ENCODE measurements around the gene ATE1. TPM values are rescaled to one million over a fixed set of nuclear protein-coding genes. Genes with fewer than 3 reads are reported as not detected.

Gene ATE1
- total and polyA plus RNA-seq, 5 donors: 15.1 to 55.8 (median 48.3) TPM

DNA sequence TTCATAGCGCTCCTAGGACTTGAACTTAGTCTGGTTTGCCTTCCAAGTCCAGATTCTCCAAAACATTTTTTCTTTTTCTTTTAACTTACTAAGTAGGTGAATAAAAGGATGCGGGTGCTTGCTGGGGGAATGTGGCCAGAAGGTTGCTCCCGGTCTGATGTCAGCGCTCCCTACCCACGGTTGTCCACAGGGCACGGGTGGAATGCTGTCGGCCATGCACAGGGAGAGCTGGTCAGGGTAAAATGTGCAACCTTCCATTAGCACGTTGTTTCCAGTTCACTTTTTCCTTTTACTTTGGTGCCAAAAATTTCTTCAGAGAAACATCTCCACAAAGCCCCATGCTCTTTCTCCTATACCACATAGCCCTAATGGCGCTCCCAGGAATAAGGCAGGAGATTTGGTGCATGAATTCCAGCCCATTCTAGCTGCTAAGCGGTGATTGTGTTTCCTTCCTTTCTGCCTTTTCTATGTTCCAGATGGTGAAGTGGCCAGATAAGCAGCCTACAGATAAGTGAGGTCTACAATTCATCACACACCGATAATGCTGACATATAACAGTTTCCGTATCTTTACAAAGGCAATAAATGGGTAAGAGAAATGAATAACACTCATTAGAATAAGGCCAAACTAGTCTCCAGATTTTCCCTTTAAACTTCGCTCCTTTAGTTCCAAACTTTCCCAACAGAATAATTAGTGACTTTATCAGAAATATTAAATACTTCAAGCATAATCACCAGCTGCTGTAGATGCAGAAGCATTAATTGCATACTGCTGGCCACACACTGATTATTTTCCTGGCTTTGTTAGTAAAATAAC, 191.3 kb downstream of the ATE1 start:
- H3K4me1 ChIP-seq (ENCODE audit: control insufficient read depth, insufficient read depth, low read length): no peaks in the 10 kb centered on the region
- H3K4me3 ChIP-seq (ENCODE audit: low read length): no peak overlapping the region
- H3K9me3 ChIP-seq (ENCODE audit: control insufficient read depth, low read length): no peaks in the 10 kb centered on the region
- no peaks in the 10 kb centered on the region for H3K27me3 ChIP-seq (ENCODE audit: control insufficient read depth, insufficient read depth)
- intact Hi-C loops (cut with DNase I): loop anchor here (5.0 to 10.0 kb wide), 4 partner anchors 122 to 794 kb away; no protein-coding TSS in a partner anchor
- no peak overlapping the region for H3K27ac ChIP-seq (ENCODE audit: low read length)
- DNase-seq (no peak), ATAC-seq (peak; percentile 62 to 74)
- 25% methylated on average over 13 of the region's 13 CpGs for WGBS

DNA sequence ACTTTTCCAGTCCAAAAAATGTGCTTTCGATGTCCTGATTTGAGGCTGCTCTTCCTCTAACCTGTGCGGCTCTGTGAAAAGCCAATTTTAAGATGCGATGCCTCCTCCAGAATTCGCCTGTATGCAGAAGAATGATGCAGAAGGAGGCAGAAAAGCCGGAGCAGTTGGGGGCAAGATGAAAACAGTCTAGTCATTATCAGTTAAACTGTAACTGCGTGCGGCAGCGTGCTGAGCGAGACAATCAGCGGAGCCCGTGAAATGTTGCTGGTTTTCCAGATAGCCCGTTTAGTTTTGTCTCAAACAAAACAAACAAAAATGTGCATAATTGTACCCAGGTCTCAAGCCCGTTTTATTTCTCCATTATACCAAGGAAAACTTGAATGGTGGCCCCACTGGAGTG, 192.6 kb downstream of the ATE1 start:
- no peak overlapping the region for H3K27ac ChIP-seq (ENCODE audit: low read length)
- intact Hi-C loops (cut with DNase I): loop anchor here (5.0 to 10.0 kb wide), 4 partner anchors 120 to 793 kb away; no protein-coding TSS in a partner anchor
- H3K4me3 ChIP-seq (ENCODE audit: low read length): no peak overlapping the region
- no peak for ATAC-seq
- H3K9me3 ChIP-seq (ENCODE audit: control insufficient read depth, low read length): no peaks in the 10 kb centered on the region
- DNase-seq: no peak
- H3K27me3 ChIP-seq (ENCODE audit: control insufficient read depth, insufficient read depth): no peaks in the 10 kb centered on the region
- no peaks in the 10 kb centered on the region for H3K4me1 ChIP-seq (ENCODE audit: control insufficient read depth, insufficient read depth, low read length)
- WGBS: 51% methylated on average over 13 of the region's 13 CpGs

DNA sequence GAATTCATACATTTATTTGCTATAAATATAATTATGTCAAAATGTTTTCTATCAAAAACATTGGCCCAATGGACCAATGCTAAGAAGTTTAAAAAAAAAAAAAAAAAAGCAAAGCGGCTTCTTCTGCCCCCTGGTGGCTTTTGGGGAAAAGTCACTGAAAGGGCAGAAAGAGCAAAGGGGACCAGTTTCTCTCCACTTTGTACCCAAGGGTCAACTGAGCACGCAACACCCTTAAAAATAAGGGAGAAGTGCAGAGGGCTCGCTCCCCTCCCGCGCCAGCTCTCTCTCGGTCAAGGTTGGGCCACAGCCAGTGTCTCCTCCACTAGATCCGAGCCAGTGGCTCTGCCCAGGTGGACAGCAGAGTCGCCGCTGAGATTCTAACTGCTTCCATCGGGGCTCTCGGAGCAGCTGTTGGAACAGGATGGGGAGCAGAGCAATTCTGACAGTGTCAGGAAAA, 193.2 kb downstream of the ATE1 start:
- intact Hi-C loops (cut with DNase I): loop anchor here (5.0 to 10.0 kb wide), 6 partner anchors 120 to 792 kb away; no protein-coding TSS in a partner anchor
- ATAC-seq: peak in 1 of 2 donors; percentile 56
- WGBS: 34% methylated on average over 11 of the region's 11 CpGs

DNA sequence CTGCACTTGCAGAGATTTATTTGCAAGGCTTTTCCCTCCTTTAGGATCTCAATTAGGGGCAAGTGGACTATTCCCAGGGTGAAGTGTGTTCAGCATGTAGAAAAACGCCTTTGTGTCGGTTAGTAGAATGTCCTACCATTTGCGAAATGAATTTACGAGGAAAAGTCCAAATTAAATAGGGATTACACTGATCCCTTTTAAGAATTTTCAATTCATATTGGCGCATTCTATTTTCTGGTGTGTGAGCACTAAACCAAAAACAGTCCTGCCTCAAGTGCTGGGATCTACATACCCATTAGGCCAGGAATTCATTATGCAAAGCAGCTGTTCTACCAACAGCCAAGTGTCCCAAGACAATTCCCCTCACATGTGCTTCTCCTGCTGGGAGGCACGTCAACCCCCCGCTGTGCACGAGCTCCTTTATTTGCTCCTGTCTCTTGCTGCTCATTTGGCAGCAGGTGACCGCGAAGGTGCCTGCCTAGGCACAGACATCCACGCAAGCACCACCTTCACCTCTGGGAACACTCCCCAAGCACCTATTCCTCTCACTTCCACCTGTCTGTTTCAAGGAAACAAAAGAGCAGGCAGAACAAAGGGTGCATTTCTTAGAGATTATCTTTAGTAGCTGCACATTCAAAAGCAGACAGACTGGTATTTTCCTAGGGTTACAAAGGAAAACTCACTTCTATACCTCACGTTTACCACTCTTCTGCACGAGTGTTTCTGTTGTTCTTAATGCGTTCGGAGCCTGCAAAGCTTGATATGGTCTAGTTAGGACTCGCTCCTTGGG, 195.0 kb downstream of the ATE1 start:
- no peaks in the 10 kb centered on the region for H3K4me1 ChIP-seq (ENCODE audit: control insufficient read depth, insufficient read depth, low read length)
- no peak for ATAC-seq
- WGBS: 86% methylated on average over 16 of the region's 16 CpGs
- no peak overlapping the region for H3K27ac ChIP-seq (ENCODE audit: low read length)
- no peak overlapping the region for H3K4me3 ChIP-seq (ENCODE audit: low read length)
- intact Hi-C loops (cut with DNase I): loop anchor here (5.0 to 10.0 kb wide), 5 partner anchors 118 to 788 kb away; no protein-coding TSS in a partner anchor
- no peaks in the 10 kb centered on the region for H3K27me3 ChIP-seq (ENCODE audit: control insufficient read depth, insufficient read depth)
- H3K9me3 ChIP-seq (ENCODE audit: control insufficient read depth, low read length): no peaks in the 10 kb centered on the region
- DNase-seq: no peak

More for the DNA sequence above, 193.2 kb downstream of the ATE1 start:
- DNase-seq: peak in 2 of 3 donors; percentile 16 to 52
- no peaks in the 10 kb centered on the region for H3K27me3 ChIP-seq (ENCODE audit: control insufficient read depth, insufficient read depth)
- H3K4me1 ChIP-seq (ENCODE audit: control insufficient read depth, insufficient read depth, low read length): no peaks in the 10 kb centered on the region
- no peak overlapping the region for H3K4me3 ChIP-seq (ENCODE audit: low read length)
- no peak overlapping the region for H3K27ac ChIP-seq (ENCODE audit: low read length)
- H3K9me3 ChIP-seq (ENCODE audit: control insufficient read depth, low read length): no peaks in the 10 kb centered on the region

DNA sequence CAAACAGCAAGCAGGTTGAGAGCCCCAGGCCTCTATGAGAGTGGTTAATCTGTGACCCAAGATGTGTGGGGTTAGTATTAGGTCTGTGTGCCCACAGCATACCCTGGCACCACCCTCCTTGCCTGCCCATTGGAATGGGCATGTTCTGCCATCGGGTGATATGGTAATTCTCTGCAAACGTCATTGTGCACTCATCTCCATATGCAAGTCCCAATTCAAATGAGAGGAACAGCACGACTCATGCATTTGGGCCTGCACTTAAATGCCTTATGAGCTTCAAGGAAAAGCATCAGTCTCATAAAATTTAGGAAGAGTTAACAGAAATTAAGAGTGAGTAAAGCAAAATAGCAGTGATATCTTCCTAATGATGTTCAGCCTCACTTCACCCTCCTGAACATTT, 195.7 kb downstream of the ATE1 start:
- Histone ChIP-seq H3K27ac (ENCODE audit: low read length) (no peak overlapping the region), H3K27me3 (ENCODE audit: control insufficient read depth, insufficient read depth) (no peaks in the 10 kb centered on the region), H3K4me1 (ENCODE audit: control insufficient read depth, insufficient read depth, low read length) (no peaks in the 10 kb centered on the region), H3K9me3 (ENCODE audit: control insufficient read depth, low read length) (no peaks in the 10 kb centered on the region), H3K4me3 (ENCODE audit: low read length) (no peak overlapping the region)
- 85% methylated on average over 3 of the region's 3 CpGs for WGBS
- intact Hi-C loops (cut with DNase I): loop anchor here (5.0 to 10.0 kb wide), 5 partner anchors 117 to 787 kb away; no protein-coding TSS in a partner anchor
- DNase-seq (no peak), ATAC-seq (no peak)

DNA sequence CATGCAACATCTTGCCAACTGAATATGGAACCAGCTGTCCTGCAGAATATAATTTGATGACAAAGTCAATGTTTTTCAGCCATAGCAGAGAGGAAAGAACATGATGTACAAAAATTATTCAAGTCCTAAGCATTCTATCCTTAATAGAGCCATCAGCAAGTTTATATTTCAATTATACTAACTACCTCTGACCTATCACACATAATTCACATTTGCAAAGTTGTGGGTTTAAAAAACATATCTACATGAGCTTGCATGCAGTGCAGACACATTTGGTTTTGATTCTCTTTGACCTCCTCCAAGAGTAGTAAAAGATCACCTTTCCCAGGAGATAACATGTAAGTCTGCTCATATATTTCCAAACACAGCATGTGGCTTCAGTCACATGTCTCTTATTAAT, 203.5 kb downstream of the ATE1 start:
- Histone ChIP-seq H3K4me1 (ENCODE audit: control insufficient read depth, insufficient read depth, low read length) (peaks cover 2% of the 10 kb centered on the region), H3K27me3 (ENCODE audit: control insufficient read depth, insufficient read depth) (no peaks in the 10 kb centered on the region), H3K27ac (ENCODE audit: low read length) (no peak overlapping the region), H3K9me3 (ENCODE audit: control insufficient read depth, low read length) (no peaks in the 10 kb centered on the region), H3K4me3 (ENCODE audit: low read length) (no peak overlapping the region)
- ATAC-seq: no peak
- DNase-seq: no peak
- intact Hi-C loops (cut with DNase I): no loop called here

DNA sequence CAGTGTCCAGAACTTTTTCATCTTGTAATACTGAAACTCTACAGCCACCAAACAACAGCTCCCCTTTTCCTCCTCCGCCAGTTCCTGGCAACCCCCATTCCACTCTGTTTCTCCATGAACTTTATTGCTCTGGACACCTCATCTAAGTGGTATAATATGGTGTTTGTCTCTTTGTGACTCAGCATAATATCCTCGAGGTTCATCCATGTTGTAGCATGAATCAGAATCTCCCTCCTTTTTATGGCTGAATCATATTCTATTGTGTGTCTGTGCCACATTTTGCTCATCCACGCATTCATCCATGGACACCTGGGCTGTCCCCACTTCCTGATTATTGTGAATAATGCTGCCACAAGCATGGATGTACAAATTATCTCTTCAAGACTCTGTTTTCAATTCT, 205.2 kb downstream of the ATE1 start:
- no peak for DNase-seq
- Histone ChIP-seq H3K27me3 (ENCODE audit: control insufficient read depth, insufficient read depth) (no peaks in the 10 kb centered on the region), H3K4me3 (ENCODE audit: low read length) (no peak overlapping the region), H3K9me3 (ENCODE audit: control insufficient read depth, low read length) (no peaks in the 10 kb centered on the region), H3K27ac (ENCODE audit: low read length) (no peak overlapping the region), H3K4me1 (ENCODE audit: control insufficient read depth, insufficient read depth, low read length) (peaks cover 2% of the 10 kb centered on the region)
- no peak for ATAC-seq
- 88% methylated on average over 3 of the region's 3 CpGs for WGBS
- intact Hi-C loops (cut with DNase I): no loop called here

DNA sequence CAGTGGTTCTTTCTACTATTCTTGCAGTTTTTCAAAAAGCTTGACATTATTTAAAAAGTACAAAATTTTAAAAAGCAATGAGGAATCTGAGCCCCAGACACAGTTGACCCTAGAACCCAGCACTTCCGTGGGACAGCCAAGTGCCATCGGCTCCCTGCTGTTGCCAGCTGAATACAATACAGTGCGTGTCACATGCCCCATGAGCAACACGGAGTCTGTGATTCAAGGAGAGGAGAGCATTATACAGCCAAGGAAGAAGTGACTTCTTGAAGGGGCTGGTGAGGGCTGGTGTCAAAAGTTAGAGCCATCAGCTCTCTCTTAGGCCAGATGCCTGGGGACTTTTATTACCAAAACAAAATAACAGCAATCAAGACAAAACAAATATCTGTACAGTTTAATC, 206.6 kb downstream of the ATE1 start:
- 61% methylated on average over 4 of the region's 4 CpGs for WGBS
- Histone ChIP-seq H3K9me3 (ENCODE audit: control insufficient read depth, low read length) (no peaks in the 10 kb centered on the region), H3K27me3 (ENCODE audit: control insufficient read depth, insufficient read depth) (no peaks in the 10 kb centered on the region), H3K4me3 (ENCODE audit: low read length) (no peak overlapping the region), H3K4me1 (ENCODE audit: control insufficient read depth, insufficient read depth, low read length) (peaks cover 2% of the 10 kb centered on the region), H3K27ac (ENCODE audit: low read length) (no peak overlapping the region)
- intact Hi-C loops (cut with DNase I): no loop called here
- ATAC-seq: peak; percentile 63 to 72
- peak in 1 of 3 donors; percentile 63 for DNase-seq

DNA sequence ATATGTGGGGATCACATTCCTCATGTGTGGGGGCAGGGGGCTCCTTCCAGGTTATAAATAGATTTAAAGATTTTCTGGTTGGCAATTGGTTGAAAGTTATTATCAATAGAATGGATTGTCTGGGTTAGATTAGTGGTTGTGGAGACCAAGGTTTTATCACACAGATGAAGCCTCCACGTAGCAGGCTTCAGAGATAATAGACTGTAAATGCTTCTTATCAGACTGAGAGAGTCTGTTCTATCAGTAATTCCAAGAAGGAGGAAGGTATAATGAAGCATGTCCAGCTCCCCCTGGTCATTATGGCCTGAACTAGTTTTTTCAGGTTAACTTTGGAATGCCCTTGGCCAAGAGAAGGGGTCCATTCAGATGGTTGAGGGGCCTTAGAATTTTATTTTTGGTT, 211.9 kb downstream of the ATE1 start:
- ATAC-seq: no peak
- intact Hi-C loops (cut with DNase I): no loop called here
- Histone ChIP-seq H3K4me3 (ENCODE audit: low read length) (no peak overlapping the region), H3K27me3 (ENCODE audit: control insufficient read depth, insufficient read depth) (no peaks in the 10 kb centered on the region), H3K27ac (ENCODE audit: low read length) (no peak overlapping the region), H3K9me3 (ENCODE audit: control insufficient read depth, low read length) (peaks cover 3% of the 10 kb centered on the region), H3K4me1 (ENCODE audit: control insufficient read depth, insufficient read depth, low read length) (no peaks in the 10 kb centered on the region)
- DNase-seq: no peak
- WGBS: 50% methylated on average over 1 of the region's 1 CpG

DNA sequence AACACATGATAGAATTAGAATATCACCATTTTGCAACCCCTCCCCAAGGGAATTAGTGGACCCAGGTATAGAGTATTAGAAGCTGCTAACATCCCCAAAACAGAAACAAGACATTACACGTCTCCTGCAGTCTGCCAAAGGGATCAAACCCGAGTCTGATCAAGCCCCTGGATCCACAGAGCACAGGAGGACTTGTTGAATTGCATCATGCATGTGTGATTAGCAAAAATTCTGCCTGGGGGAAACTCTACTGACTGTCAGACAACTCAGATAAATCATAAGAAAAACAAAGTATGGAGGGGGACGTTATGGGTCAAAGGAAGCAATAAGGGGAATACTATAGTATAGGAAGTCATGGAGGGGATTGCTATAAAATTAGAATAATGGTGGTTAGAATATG, 212.8 kb downstream of the ATE1 start:
- WGBS: 68% methylated on average over 3 of the region's 3 CpGs
- ATAC-seq: no peak
- no peak overlapping the region for H3K27ac ChIP-seq (ENCODE audit: low read length)
- H3K4me3 ChIP-seq (ENCODE audit: low read length): no peak overlapping the region
- no peaks in the 10 kb centered on the region for H3K27me3 ChIP-seq (ENCODE audit: control insufficient read depth, insufficient read depth)
- intact Hi-C loops (cut with DNase I): no loop called here
- H3K4me1 ChIP-seq (ENCODE audit: control insufficient read depth, insufficient read depth, low read length): no peaks in the 10 kb centered on the region
- DNase-seq: no peak
- peaks cover 3% of the 10 kb centered on the region for H3K9me3 ChIP-seq (ENCODE audit: control insufficient read depth, low read length)

DNA sequence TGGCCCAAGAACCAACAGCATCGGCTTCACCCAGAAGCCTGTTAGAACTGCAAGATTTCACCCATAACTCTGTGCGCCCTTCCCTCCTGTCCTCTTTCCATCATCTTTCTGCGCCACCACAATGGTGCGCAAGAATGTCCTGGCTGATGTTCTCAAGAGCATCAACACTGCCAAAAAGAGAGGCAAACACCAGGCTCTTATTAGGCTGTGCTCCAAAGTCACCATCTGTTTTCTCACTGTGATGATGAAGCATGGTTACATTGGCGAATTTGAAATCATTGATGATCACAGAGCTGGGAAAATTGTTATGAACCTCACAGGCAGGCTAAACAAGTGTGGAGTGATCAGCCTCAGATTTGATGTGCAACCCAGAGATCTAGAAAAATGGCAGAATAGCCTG, 214.3 kb downstream of the ATE1 start:
- no peak for DNase-seq
- intact Hi-C loops (cut with DNase I): no loop called here
- WGBS: 95% methylated on average over 5 of the region's 5 CpGs
- peaks cover 3% of the 10 kb centered on the region for H3K9me3 ChIP-seq (ENCODE audit: control insufficient read depth, low read length)
- no peak overlapping the region for H3K27ac ChIP-seq (ENCODE audit: low read length)
- no peaks in the 10 kb centered on the region for H3K4me1 ChIP-seq (ENCODE audit: control insufficient read depth, insufficient read depth, low read length)
- no peak overlapping the region for H3K4me3 ChIP-seq (ENCODE audit: low read length)
- ATAC-seq: no peak
- no peaks in the 10 kb centered on the region for H3K27me3 ChIP-seq (ENCODE audit: control insufficient read depth, insufficient read depth)

Data from right cardiac atrium (tissue), 5 donors.